Stimulated activated CD8-positive, alpha-beta memory T cell treated with anti-CD3 and anti-CD28 coated beads, Interleukin-4, amount 100 ng/mL, for 48 hours (primary cell): Measurements from ENCODE around the gene SV2C.
A peak's percentile ranks its signal among the peaks of the same experiment; 100 is the strongest.
"Not testable (repeated sequence)": the region's sequence is repeated elsewhere in the genome, so short reads cannot be mapped to it uniquely, and the experiment has no call there.

Source experiments
- DNase-seq: peaks from one replicate; pipeline ENCODE4 v3.0.0-alpha.2; 2020

SV2C gene

GRCh38 chr5:76305269-76305668, 222.1 kb downstream of the SV2C start:
- DNase-seq, result no peak

- DNase-seq, result no peak
Observed at GRCh38 chr5:76305775-76306174, 222.6 kb downstream of the SV2C start.

DNA sequence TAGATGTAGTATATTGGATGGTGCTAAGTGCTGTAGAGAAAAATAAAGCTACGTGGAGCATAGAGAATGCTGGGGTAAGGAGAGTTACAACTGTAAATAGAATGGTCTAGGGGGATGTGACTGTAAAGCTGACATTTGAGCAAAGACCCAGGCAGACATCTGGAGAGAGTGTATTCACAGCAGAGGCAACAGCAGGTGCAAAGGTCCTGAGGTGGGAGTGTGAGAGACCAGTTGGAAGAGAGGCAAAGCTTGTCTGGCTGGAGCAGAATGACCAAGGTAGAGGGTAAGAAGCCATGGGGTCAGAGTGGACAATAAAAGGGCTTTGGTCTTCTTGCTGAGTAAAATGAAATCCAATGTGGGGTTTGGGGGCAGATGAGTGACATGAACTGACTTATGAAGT, 227.0 kb downstream of the SV2C start:
- DNase-seq, result no peak

GRCh38 chr5:76312783-76313182, 229.6 kb downstream of the SV2C start:
- DNase-seq, result no peak

GRCh38 chr5:76314643-76315042, 231.5 kb downstream of the SV2C start:
- DNase-seq, result no peak

DNA sequence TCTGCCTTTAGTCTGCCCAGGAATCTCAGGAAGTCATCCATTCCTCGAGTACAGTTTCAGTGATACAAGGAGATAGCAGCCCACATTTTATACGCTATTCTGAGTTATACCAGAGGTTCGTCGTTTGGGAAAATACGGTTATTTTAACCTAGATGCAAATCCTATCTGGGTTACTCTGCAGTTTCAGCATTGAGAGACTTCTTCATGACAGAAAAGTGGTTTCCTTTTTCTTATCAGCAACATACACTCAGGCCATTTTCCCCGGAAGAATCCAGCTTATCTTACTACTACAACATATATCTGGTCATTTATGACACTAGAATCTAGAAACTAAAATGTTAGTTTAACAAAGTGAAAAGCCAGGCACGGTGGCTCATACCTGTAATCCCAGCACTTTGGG, 236.5 kb downstream of the SV2C start:
- no peak for DNase-seq

DNA sequence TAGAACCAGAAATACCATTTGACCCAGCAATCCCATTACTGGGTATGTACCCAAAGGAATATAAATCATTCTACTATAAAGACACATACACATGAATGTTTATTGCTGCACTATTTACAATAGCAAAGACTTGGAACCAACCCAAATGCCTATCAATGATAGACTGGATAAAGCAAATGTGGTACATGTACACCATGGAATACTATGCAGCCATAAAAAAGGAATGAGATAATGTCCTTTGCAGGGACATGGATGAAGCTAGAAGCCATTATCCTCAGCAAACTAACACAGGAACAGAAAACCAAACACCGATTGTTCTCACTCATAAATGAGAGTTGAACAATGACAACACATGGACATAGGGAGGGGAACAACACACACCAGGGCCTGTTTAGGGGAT, 240.3 kb downstream of the SV2C start:
- DNase-seq, result not testable (repeated sequence)

DNA sequence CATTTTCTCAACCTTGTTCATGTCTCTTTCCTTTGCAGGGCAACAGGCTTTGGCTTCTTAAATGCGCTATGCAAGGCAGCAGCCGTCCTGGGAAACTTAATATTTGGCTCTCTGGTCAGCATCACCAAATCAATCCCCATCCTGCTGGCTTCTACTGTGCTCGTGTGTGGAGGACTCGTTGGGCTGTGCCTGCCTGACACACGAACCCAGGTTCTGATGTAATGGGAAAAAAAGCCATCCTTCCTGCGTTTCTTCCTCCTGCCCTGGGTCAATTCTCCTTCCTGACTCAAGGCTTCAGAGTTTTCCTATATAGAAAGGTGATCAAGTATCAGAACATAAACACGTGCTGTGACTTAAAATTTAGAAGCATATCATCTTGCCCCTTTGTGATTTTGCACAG, 242.1 kb downstream of the SV2C start:
- DNase-seq, result no peak

DNA sequence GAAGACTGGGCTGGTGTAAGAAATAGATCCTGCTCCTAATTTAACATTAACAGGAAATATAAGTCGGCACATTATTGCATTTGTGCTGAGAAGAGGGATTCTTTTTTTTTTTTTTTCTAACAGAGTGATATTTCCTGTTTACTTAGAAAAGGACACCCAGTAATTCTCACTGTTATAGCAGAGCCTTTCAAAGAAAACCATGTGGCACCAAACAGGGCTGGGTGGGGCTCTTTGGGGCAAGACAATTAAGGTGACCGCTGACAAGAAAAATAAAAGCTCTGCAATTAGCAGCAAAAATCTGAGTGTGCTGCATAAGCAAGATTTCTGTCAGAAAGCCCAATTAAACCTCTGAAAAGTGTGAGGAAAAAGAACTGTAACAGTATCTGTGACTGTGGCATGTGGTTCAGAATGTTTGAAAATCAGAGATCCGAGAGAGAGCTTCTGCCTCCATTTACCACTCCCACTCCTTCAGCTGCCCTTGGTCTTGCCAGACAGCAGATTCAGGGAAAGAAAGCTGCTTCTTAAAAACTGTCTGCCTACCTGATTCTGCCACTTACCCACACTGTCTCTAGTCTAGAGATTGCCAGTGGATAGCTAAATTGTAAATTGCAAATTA, 242.8 kb downstream of the SV2C start:
- DNase-seq, result no peak

GRCh38 chr5:76326577-76327302, 243.6 kb downstream of the SV2C start:
- DNase-seq, result no peak

DNA sequence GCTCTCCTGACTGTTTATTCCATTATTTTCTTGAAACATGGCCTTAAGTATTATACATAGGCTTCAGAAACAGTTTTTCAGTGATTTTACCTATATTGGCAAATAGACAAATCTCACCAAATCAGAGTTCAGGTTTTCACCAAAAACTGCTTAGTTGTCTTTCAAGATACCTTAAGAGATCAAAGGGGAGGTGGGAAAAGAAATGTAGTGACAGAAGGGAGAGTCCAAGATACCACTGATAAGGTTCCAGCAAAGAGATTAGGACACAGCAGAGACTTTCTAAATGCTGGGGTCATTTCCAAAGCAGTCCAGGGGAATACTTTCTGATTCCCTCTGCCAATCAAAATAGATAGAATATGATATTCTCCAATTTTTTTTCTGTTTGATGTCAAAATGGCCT, 246.2 kb downstream of the SV2C start:
- no peak for DNase-seq

- DNase-seq, result no peak
Observed at GRCh38 chr5:76331126-76331525, 247.9 kb downstream of the SV2C start.

DNA sequence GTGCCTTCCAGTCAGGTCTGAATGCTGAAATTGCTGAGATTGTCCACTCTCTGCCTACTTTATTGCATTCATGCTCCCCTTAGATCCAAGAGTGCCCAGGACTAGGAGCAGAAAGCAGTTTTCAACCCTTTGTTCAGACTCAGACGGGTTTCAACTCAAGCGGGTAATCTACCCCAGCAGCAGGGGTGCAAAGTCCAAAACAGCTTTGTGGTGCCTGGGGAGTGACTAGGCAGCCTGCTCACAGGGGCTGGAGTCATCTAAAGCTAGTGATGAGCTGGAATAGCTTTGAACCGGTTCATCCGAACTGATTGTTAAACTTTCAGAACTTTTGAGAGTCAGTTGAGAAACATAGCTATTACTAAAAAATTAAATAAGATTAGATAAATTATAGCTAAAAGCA, 248.9 kb downstream of the SV2C start:
- no peak for DNase-seq

GRCh38 chr5:76332611-76333205, 249.5 kb downstream of the SV2C start:
- no peak for DNase-seq

GRCh38 chr5:76333571-76333970, 250.4 kb downstream of the SV2C start:
- DNase-seq, result no peak

DNA sequence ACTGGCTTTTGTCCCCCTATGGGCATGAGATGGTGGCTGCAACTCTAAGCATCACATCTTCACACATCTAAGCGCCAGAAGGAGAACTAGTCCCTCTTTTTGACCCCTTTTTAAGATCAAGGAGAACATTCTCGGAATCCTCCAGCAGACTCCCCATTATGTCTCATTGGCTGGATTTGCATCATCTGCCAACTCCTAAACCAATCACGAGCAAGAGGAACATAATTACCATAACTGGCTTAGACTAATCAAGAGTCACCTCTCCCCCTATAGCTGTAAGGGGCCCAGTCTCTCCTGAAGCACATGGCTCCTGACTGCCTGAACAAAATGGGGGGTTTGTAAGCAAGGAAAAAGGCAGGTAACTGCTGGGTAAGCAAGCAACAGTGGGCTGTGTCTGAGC, 251.4 kb downstream of the SV2C start:
- no peak for DNase-seq

DNA sequence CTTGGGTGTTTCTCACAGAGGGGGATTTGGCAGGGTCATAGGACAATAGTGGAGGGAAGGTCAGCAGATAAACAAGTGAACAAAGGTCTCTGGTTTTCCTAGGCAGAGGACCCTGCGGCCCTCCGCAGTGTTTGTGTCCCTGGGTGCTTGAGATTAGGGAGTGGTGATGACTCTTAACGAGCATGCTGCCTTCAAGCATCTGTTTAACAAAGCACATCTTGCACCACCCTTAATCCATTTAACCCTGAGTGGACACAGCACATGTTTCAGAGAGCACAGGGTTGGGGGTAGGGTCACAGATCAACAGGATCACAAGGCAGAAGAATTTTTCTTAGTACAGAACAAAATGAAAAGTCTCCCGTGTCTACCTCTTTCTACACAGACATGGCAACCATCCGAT, 252.3 kb downstream of the SV2C start:
- not testable (repeated sequence) for DNase-seq

- not testable (repeated sequence) for DNase-seq
Observed at GRCh38 chr5:76336253-76336809, 253.1 kb downstream of the SV2C start.

GRCh38 chr5:76337953-76338451, 254.8 kb downstream of the SV2C start:
- peak; percentile 45 for DNase-seq

- no peak for DNase-seq
Observed at GRCh38 chr5:76339919-76340318, 256.7 kb downstream of the SV2C start.

DNA sequence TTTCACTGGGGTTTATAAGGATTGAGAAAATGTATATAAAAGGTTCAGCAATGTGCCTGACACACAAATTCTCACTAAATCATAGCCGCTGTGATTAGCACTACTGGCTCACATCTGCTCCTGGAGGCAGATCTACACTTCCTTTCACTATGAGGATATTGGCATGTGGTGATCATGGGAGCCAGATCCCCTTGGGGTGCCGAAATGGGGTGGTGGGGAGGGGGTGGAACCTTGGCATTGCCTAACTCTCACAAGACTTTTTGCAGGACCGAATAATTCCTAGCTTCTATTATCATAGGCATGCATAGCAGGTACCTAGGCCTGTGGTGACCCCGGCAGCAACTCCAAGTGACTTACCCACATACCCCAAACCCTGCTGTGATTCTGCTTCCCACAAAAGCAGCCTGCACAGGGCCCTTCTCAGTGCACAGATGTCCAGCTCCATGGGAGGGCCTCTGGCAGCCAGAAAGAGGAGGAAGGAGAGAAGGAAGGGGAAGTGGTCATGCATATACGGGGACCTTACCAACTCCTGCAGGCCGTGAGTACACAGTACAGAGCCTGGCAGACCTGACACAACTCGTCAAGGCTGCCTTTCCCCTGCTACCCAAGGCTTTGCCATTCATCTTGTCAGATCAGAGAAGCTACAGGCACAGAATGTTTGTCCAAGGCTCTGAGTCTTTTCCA, 258.6 kb downstream of the SV2C start:
- DNase-seq, result no peak

- DNase-seq, result no peak
Observed at GRCh38 chr5:76342474-76342873, 259.3 kb downstream of the SV2C start.

- no peak for DNase-seq
Observed at GRCh38 chr5:76345582-76345981, 262.4 kb downstream of the SV2C start.
